ENCODE measurements around the gene CD9.
"Not testable (repeated sequence)": the region's sequence is repeated elsewhere in the genome, so short reads cannot be mapped to it uniquely, and the experiment has no call there.

The CD9 gene

GRCh38 chr12:6181583-6182278 is 18.5 kb upstream of the CD9 start:
- no peak for TF ChIP-seq CTCF (IDR thresholded peaks at IDR 0.05; ENCODE audit: low read depth, low read length)
- no peak overlapping the region for H3K4me3 ChIP-seq (ENCODE audit: low read depth, low read length)

- TF ChIP-seq CTCF (IDR thresholded peaks at IDR 0.05; ENCODE audit: low read depth, low read length), result no peak
- no peak overlapping the region for H3K4me3 ChIP-seq (ENCODE audit: low read depth, low read length)
Observed at GRCh38 chr12:6182279-6182898, 17.8 kb upstream of the CD9 start.

GRCh38 chr12:6183689-6184428 is 16.3 kb upstream of the CD9 start:
- H3K4me3 ChIP-seq (ENCODE audit: low read depth, low read length), result no peak overlapping the region
- TF ChIP-seq CTCF (IDR thresholded peaks at IDR 0.05; ENCODE audit: low read depth, low read length), result no peak

GRCh38 chr12:6185961-6186827 is 14.0 kb upstream of the CD9 start:
- TF ChIP-seq CTCF (IDR thresholded peaks at IDR 0.05; ENCODE audit: low read depth, low read length), result no peak
- H3K4me3 ChIP-seq (ENCODE audit: low read depth, low read length), result no peak overlapping the region

GRCh38 chr12:6187948-6188793 is 12.0 kb upstream of the CD9 start:
- no peak for TF ChIP-seq CTCF (IDR thresholded peaks at IDR 0.05; ENCODE audit: low read depth, low read length)
- no peak overlapping the region for H3K4me3 ChIP-seq (ENCODE audit: low read depth, low read length)

- no peak overlapping the region for H3K4me3 ChIP-seq (ENCODE audit: low read depth, low read length)
- no peak for TF ChIP-seq CTCF (IDR thresholded peaks at IDR 0.05; ENCODE audit: low read depth, low read length)
Observed at GRCh38 chr12:6189028-6189427, 11.2 kb upstream of the CD9 start.

GRCh38 chr12:6189952-6190598 is 10.1 kb upstream of the CD9 start:
- H3K4me3 ChIP-seq (ENCODE audit: low read depth, low read length), result not testable (repeated sequence)

- not testable (repeated sequence) for H3K4me3 ChIP-seq (ENCODE audit: low read depth, low read length)
Observed at GRCh38 chr12:6190767-6191530, 9.3 kb upstream of the CD9 start.

All from WI38 (cell line).